H1 (cell line): ENCODE results near the gene IL5. TPM values are rescaled to one million over a fixed set of nuclear protein-coding genes. Genes with fewer than 3 reads are reported as not detected.

Experiments
- CTCF ChIA-PET: fragments of 300-600 bp; sonication (Branson Sonifier 250); formaldehyde crosslinking; loops from one replicate; lab custom pipeline; 2021; ENCODE audit not compliant: partially characterized antibody; lab: Charles Lee
- POLR2A ChIA-PET: fragments of 300-600 bp; sonication (Branson Sonifier 250); formaldehyde crosslinking; loops from one replicate; lab custom pipeline; 2021; ENCODE audit warnings: inconsistent platforms; ENCODE audit not compliant: partially characterized antibody; lab: Charles Lee
- DNase-seq, 2 experiments: peaks; one replicate each; pipeline versions ENCODE4 v3.0.0 to v3.0.0-alpha.2; 2010 to 2022; ENCODE audit warnings: low spot score in 2 of 2, low read depth in 1 of 2, mixed read lengths in 1 of 2
- FAIRE-seq: peaks from 2 replicates; lab custom pipeline; 2011; peaks lifted over from hg19 to GRCh38; lab: Jason Lieb, UNC
- H2AFZ ChIP-seq: 2 replicates; pipeline ENCODE4 v1.8.1; 2012; ENCODE audit warnings: low read length, inconsistent platforms
- H2AK5ac ChIP-seq: 2 replicates; pipeline ENCODE4 v1.6.1; 2013; ENCODE audit warnings: low read depth, low read length
- H2BK120ac ChIP-seq: replicated peaks from 2 replicates; pipeline ENCODE3; 2013; ENCODE audit warnings: low read depth, low read length, inconsistent platforms
- H2BK12ac ChIP-seq: 2 replicates; pipeline ENCODE4 v1.6.1; 2013; ENCODE audit warnings: low read depth, low read length
- H2BK15ac ChIP-seq: 2 replicates; pipeline ENCODE4 v1.6.1; 2013; ENCODE audit warnings: low read length
- H2BK20ac ChIP-seq: 2 replicates; pipeline ENCODE4 v1.6.1; 2013; ENCODE audit warnings: low read length
- H2BK5ac ChIP-seq: 2 replicates; pipeline ENCODE4 v1.6.1; 2013; ENCODE audit warnings: low read depth, low read length
- H3K14ac ChIP-seq: 2 replicates; pipeline ENCODE4 v1.6.1; 2013; ENCODE audit warnings: inconsistent platforms; ENCODE audit not compliant: insufficient read length
- H3K18ac ChIP-seq: 2 replicates; pipeline ENCODE4 v1.6.1; 2013; ENCODE audit warnings: low read length; ENCODE audit errors: extremely low read depth
- H3K23ac ChIP-seq: 2 replicates; pipeline ENCODE4 v1.6.1; 2013; ENCODE audit warnings: inconsistent platforms; ENCODE audit not compliant: insufficient read length
- H3K23me2 ChIP-seq: 2 replicates; pipeline ENCODE4 v1.6.1; 2013; ENCODE audit warnings: low read depth, low read length
- H3K27ac ChIP-seq: 2 replicates; pipeline ENCODE4 v1.6.1; 2011; ENCODE audit warnings: low read depth, low read length, inconsistent platforms
- H3K27me3 ChIP-seq, 4 experiments: replicated peaks in 1 of 4; 1 replicate in 1 of 4; 2 replicates in 3 of 4; pipeline versions ENCODE4 v1.6.1 to v1.8.1; 2011 to 2013; ENCODE audit warnings: low read length in 3 of 4, mild to moderate bottlenecking in 3 of 4, inconsistent platforms in 2 of 4, mixed read lengths in 2 of 4, moderate library complexity in 1 of 4; ENCODE audit not compliant: control insufficient read depth in 3 of 4, insufficient read depth in 3 of 4; ENCODE audit errors: extremely low read depth in 1 of 4
- H3K36me3 ChIP-seq, 4 experiments: 2 replicates each; pipeline versions ENCODE4 v1.6.1 to v1.8.1; 2011 to 2013; ENCODE audit warnings: mild to moderate bottlenecking in 4 of 4, low read length in 3 of 4, moderate library complexity in 2 of 4, control low read depth in 1 of 4, inconsistent platforms in 1 of 4; ENCODE audit not compliant: insufficient read depth in 4 of 4, control insufficient read depth in 2 of 4
- H3K4ac ChIP-seq: replicated peaks from 2 replicates; pipeline ENCODE3; 2013; ENCODE audit warnings: low read length, low read depth, mixed read lengths, inconsistent platforms; ENCODE audit not compliant: insufficient read length
- H3K4me1 ChIP-seq, 4 experiments: replicated peaks in 1 of 4; 1 replicate in 1 of 4; 2 replicates in 3 of 4; pipeline versions ENCODE4 v1.6.1 to v1.8.1; 2011 to 2013; ENCODE audit warnings: low read length in 3 of 4, inconsistent platforms in 2 of 4, mixed read lengths in 1 of 4; ENCODE audit not compliant: insufficient read depth in 4 of 4, control insufficient read depth in 3 of 4
- H3K4me2 ChIP-seq, 2 experiments: 2 replicates each; pipeline versions ENCODE4 v1.6.1 to v1.8.1; 2011 to 2013; ENCODE audit warnings: low read depth in 2 of 2, low read length in 2 of 2, control low read depth in 1 of 2, inconsistent platforms in 1 of 2, mild to moderate bottlenecking in 1 of 2; ENCODE audit not compliant: insufficient read depth in 1 of 2
- H3K4me3 ChIP-seq, 4 experiments: fragments of 200-600, 300-600 bp in 1 of 4; sonication (generic), shearing (Covaris generic), sonication (Bioruptor Twin) in 1 of 4; 2 replicates each; pipeline versions ENCODE4 v1.5.1 to v1.8.1; 2011 to 2016; ENCODE audit warnings: low read length in 4 of 4, low read depth in 3 of 4, control low read depth in 2 of 4, inconsistent platforms in 2 of 4, mild to moderate bottlenecking in 2 of 4, mixed read lengths in 1 of 4, moderate library complexity in 1 of 4; ENCODE audit not compliant: insufficient read depth in 2 of 4; ENCODE audit errors: extremely low read depth in 1 of 4
- H3K56ac ChIP-seq: replicated peaks from 2 replicates; pipeline ENCODE3; 2013; ENCODE audit warnings: low read depth, mild to moderate bottlenecking, mixed read lengths, low read length, inconsistent platforms; ENCODE audit not compliant: insufficient read length
- H3K79me1 ChIP-seq: 2 replicates; pipeline ENCODE4 v1.6.1; 2013; ENCODE audit warnings: low read depth, low read length, control low read depth
- H3K79me2 ChIP-seq, 2 experiments: 2 replicates each; pipeline versions ENCODE4 v1.6.1 to v1.8.1; 2012 to 2013; ENCODE audit warnings: low read length in 2 of 2, mild to moderate bottlenecking in 2 of 2, inconsistent platforms in 1 of 2; ENCODE audit not compliant: insufficient read depth in 2 of 2, control insufficient read depth in 1 of 2
- H3K9ac ChIP-seq, 4 experiments: replicated peaks in 1 of 4; 1 replicate in 1 of 4; 2 replicates in 3 of 4; pipeline versions ENCODE4 v1.6.1 to v1.8.1; 2011 to 2013; ENCODE audit warnings: low read depth in 3 of 4, low read length in 3 of 4, control low read depth in 2 of 4, mild to moderate bottlenecking in 2 of 4, moderate library complexity in 2 of 4, inconsistent platforms in 1 of 4; ENCODE audit errors: extremely low read depth in 1 of 4
- H3K9me3 ChIP-seq, 2 experiments: 2 replicates each; pipeline versions ENCODE4 v1.6.1 to v1.8.1; 2012 to 2013; ENCODE audit warnings: mild to moderate bottlenecking in 2 of 2, moderate library complexity in 2 of 2, control low read depth in 1 of 2, inconsistent platforms in 1 of 2, low read depth in 1 of 2, low read length in 1 of 2, mixed read lengths in 1 of 2; ENCODE audit not compliant: insufficient read depth in 2 of 2
- H4K20me1 ChIP-seq, 2 experiments: replicated peaks in 1 of 2; 2 replicates each; pipeline versions ENCODE3 to v1.8.1; 2011 to 2013; ENCODE audit warnings: inconsistent platforms in 2 of 2, low read length in 2 of 2, mild to moderate bottlenecking in 1 of 2; ENCODE audit not compliant: insufficient read depth in 2 of 2, control insufficient read depth in 1 of 2
- H4K5ac ChIP-seq: 2 replicates; pipeline ENCODE4 v1.6.1; 2013; ENCODE audit warnings: low read length, low read depth, mixed read lengths, inconsistent platforms; ENCODE audit not compliant: insufficient read length
- H4K8ac ChIP-seq: 2 replicates; pipeline ENCODE4 v1.8.0; 2013; ENCODE audit warnings: mild to moderate bottlenecking, moderate library complexity, low read length, inconsistent platforms; ENCODE audit not compliant: insufficient read depth; ENCODE audit errors: extremely low read depth
- H4K91ac ChIP-seq: replicated peaks from 2 replicates; pipeline ENCODE3; 2013; ENCODE audit warnings: low read length, mixed read lengths, inconsistent platforms; ENCODE audit not compliant: insufficient read length
- CTCF ChIP-seq, 3 experiments: IDR thresholded peaks; 1 replicate in 2 of 3; 2 replicates in 1 of 3; pipeline versions ENCODE4 v1.5.1 to v1.6.1; 2011; ENCODE audit warnings: low read length in 3 of 3, mild to moderate bottlenecking in 3 of 3, inconsistent platforms in 2 of 3, low read depth in 1 of 3, moderate library complexity in 1 of 3; ENCODE audit not compliant: insufficient read depth in 1 of 3; ENCODE audit errors: control extremely low read depth in 1 of 3
- POLR2A ChIP-seq, 2 experiments: IDR thresholded peaks; 1 replicate in 1 of 2; 2 replicates in 1 of 2; pipeline ENCODE4 v1.6.1; 2011; ENCODE audit warnings: low read depth in 2 of 2, low read length in 2 of 2, mild to moderate bottlenecking in 2 of 2; ENCODE audit errors: control extremely low read depth in 1 of 2
- RAD21 ChIP-seq, 2 experiments: IDR thresholded peaks in 1 of 2; conservative IDR thresholded peaks in 1 of 2; 2 replicates each; pipeline ENCODE4 v1.6.1; 2011; ENCODE audit warnings: low read depth in 2 of 2, low read length in 2 of 2, improper control_type of control experiment in 1 of 2, inconsistent platforms in 1 of 2, mild to moderate bottlenecking in 1 of 2, moderate library complexity in 1 of 2
- TEAD4 ChIP-seq: IDR thresholded peaks from 2 replicates; pipeline ENCODE4 v1.6.1; 2012; ENCODE audit warnings: low read depth, low read length, inconsistent platforms, mixed read lengths
- WGBS, 2 experiments: shearing (Covaris generic) in 1 of 2; methylation state at CpG; one replicate each; pipeline versions ENCODE4 v1.1.6 to v1.1.7; 2013 to 2015; ENCODE audit warnings: low lambda C conversion rate in 2 of 2, mixed read lengths in 2 of 2, inconsistent platforms in 1 of 2, low coverage in 1 of 2, missing lambda C conversion rate in 1 of 2; ENCODE audit not compliant: insufficient replicate concordance in 2 of 2, insufficient coverage in 1 of 2, insufficient read length in 1 of 2; ENCODE audit errors: extremely low coverage in 1 of 2, missing lambda C conversion rate in 1 of 2; 5-methylcytosine and 5-hydroxymethylcytosine counted together
- polyA plus RNA-seq, 7 experiments: library from polyadenylated mRNA; depleted of rRNA in 3 of 7; stranded (reverse) in 5 of 7; unstranded in 2 of 7; fragments of >200 nt in 5 of 7; fragments of 200-250 nt in 2 of 7; gene quantifications; 1 replicate in 5 of 7; 2 replicates in 1 of 7; 4 replicates in 1 of 7; pipeline versions ENCODE4 v1.2.1 to v1.2.3, GENCODE V29; 2011 to 2013; ENCODE audit warnings: missing spikeins in 2 of 7, mixed read lengths in 2 of 7
- total RNA-seq: library from RNA; stranded (reverse); fragmentation: NEBNext Ultra II Directional; extraction: Animal tissue kit (Norgen Biotek cat#: 25700); gene quantifications from 2 replicates; pipeline ENCODE4 v1.2.1, GENCODE V29; 2021

The IL5 gene
- total and polyA plus RNA-seq, 2 of the 8 experiments (the other 6 are each of a cell fraction or from before 2014, with no cell fraction given): not detected

GRCh38 chr5:132500931-132501628 lies 42.2 kb downstream of the IL5 start:
- TF ChIP-seq TEAD4 (no peak), CTCF (IDR thresholded peaks at IDR 0.05; ENCODE audit: control extremely low read depth in 1 of 3, insufficient read depth in 1 of 3, low read depth in 1 of 3, low read length in 3 of 3) (peak in 2 of 3 experiments; percentile 82 to 89; a peak in 3 of 4 replicates), POLR2A (IDR thresholded peaks at IDR 0.05; ENCODE audit: control extremely low read depth in 1 of 2, low read depth in 2 of 2, low read length in 2 of 2) (no peak), RAD21 (IDR thresholded peaks at IDR 0.05 in 1 of 2, conservative IDR thresholded peaks at IDR 0.05 in 1 of 2; ENCODE audit: low read depth in 2 of 2, low read length in 2 of 2) (peak; percentile 92 to 94)
- TF ChIP-seq, all 59 proteins: peak for 2

More at GRCh38 chr5:132500931-132501628, 42.2 kb downstream of the IL5 start:
- Histone ChIP-seq H4K91ac (no peak overlapping the region), H3K27ac (no peak overlapping the region), H3K56ac (no peak overlapping the region), H3K4me2 (no peak overlapping the region), H3K18ac (no peak overlapping the region), H2BK5ac (0 out of 2 replicates have a peak overlapping the region, but pooled peaks have one; percentile 8), H3K14ac (no peak overlapping the region), H2BK20ac (no peak overlapping the region), H3K79me1 (no peaks in the 10 kb centered on the region), H3K4me3 (no peak overlapping the region), H3K23ac (no peak overlapping the region), H3K36me3 (no peaks in the 10 kb centered on the region), H3K4ac (no peak overlapping the region), H3K9me3 (no peaks in the 10 kb centered on the region), H4K5ac (no peak overlapping the region), H3K79me2 (no peaks in the 10 kb centered on the region), H2BK120ac (no peak overlapping the region), H2BK12ac (no peak overlapping the region; the same call in 1 of the 2 replicates), H3K23me2 (peaks cover 8% of the 10 kb centered on the region; the same call in 1 of the 2 replicates), H3K9ac (no peak overlapping the region), H4K8ac (no peak overlapping the region), H2AFZ (no peak overlapping the region), H3K4me1 (peaks cover 0 to 7% (median 3%) of the 10 kb centered on the region in 4 experiments; a peak in 3 of 7 replicates), H2AK5ac (no peak overlapping the region), H2BK15ac (peak overlapping the region; percentile 6; the same call in 1 of the 2 replicates), H3K27me3 (no peaks in the 10 kb centered on the region), H4K20me1 (no peaks in the 10 kb centered on the region)
- ChIA-PET POLR2A (interaction anchor here (0.7 to 3.4 kb wide), 6 partner anchors 10 to 114 kb away, joined by 3 to 13 read pairs (median 4); partner anchors contain the start of gene IRF1), CTCF (interaction anchor here (0.7 to 19.9 kb wide), 44 partner anchors 10 to 481 kb away, joined by 3 to 353 read pairs (median 5); partner anchors contain the start of genes IRF1 and SLC22A5)
- WGBS, 2 experiments: 57% methylated on average over 3 of the region's 6 CpGs; no CpG with 5 or more reads in 1 of the 2 experiments
- DNase-seq: peak in 1 of 2 experiments; percentile 81
- no peak for FAIRE-seq
